ENCODE measurements around the gene CYP2W1. TPM values are rescaled to one million over a fixed set of nuclear protein-coding genes. Genes with fewer than 3 reads are reported as not detected.

CYP2W1 gene
- total RNA-seq, 1 donor from 2014 or later: 2.0 TPM

DNA sequence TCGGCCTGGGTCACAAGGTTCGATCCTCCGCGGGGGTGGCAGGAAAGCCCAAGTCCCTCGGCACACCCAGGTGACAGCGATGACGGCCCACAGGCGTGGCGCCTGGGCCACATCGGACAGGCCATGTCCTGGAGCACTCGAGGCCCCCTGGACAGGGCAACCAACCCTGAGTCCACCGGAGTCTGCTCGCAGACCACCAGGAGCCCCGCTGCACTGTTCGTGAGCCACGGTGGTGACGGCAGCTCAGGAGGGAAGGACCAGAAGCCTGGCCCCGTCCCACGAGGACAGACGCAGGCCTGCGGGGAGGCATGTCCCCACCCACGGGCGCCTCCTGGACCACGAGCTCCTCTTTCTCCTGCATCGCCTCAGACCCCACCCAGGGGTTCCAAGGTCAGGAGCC is 39.0 kb downstream of the CYP2W1 start:
- peaks cover 19% of the 10 kb centered on the region for H3K4me1 ChIP-seq
- no peaks in the 10 kb centered on the region for H3K9me3 ChIP-seq
- H3K4me3 ChIP-seq: no peak overlapping the region
- H3K36me3 ChIP-seq: peaks cover 0 to 4% of the 10 kb centered on the region in 2 donors
- no peak for TF ChIP-seq POLR2A (IDR thresholded peaks at IDR 0.05)
- no peak for TF ChIP-seq POLR2AphosphoS5 (IDR thresholded peaks at IDR 0.05; ENCODE audit: insufficient read depth in 1 of 2, low read depth in 1 of 2)
- TF ChIP-seq, protein P1, sequence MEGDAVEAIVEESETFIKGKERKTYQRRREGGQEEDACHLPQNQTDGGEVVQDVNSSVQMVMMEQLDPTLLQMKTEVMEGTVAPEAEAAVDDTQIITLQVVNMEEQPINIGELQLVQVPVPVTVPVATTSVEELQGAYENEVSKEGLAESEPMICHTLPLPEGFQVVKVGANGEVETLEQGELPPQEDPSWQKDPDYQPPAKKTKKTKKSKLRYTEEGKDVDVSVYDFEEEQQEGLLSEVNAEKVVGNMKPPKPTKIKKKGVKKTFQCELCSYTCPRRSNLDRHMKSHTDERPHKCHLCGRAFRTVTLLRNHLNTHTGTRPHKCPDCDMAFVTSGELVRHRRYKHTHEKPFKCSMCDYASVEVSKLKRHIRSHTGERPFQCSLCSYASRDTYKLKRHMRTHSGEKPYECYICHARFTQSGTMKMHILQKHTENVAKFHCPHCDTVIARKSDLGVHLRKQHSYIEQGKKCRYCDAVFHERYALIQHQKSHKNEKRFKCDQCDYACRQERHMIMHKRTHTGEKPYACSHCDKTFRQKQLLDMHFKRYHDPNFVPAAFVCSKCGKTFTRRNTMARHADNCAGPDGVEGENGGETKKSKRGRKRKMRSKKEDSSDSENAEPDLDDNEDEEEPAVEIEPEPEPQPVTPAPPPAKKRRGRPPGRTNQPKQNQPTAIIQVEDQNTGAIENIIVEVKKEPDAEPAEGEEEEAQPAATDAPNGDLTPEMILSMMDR (IDR thresholded peaks at IDR 0.05): no peak
- intact Hi-C loops (cut with DNase I): loop anchor here (10.0 kb wide), 1 partner anchor 1693 kb away; no protein-coding TSS in a partner anchor
- no peaks in the 10 kb centered on the region for H3K27me3 ChIP-seq
- no peak for DNase-seq (ENCODE audit: extremely low spot score in 2 of 2)
- no peak overlapping the region for H3K27ac ChIP-seq

DNA sequence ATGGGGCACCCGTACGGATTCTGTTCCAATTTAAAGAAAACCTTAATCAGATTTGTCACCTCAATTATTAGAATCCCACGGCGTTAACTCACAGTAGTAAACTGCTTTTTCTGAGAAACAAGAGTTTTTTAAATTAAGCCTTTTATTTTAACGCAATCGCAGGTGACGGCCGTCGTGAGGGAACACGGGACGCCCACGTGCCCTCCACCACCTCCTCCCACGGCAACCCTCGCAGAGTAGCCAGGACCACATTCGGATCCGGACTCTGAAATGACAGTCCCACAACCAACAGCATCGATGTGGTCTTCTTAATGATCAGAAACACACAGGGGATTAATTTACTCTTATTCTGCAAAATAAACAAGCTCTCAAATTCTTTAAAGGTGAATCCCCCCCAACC is 39.4 kb downstream of the CYP2W1 start:
- DNase-seq (ENCODE audit: extremely low spot score in 2 of 2): no peak
- Histone ChIP-seq H3K9me3 (no peaks in the 10 kb centered on the region), H3K4me1 (peaks cover 23% of the 10 kb centered on the region), H3K4me3 (no peak overlapping the region), H3K36me3 (peaks cover 0 to 4% of the 10 kb centered on the region in 2 donors), H3K27ac (no peak overlapping the region), H3K27me3 (no peaks in the 10 kb centered on the region)
- intact Hi-C loops (cut with DNase I): loop anchor here (10.0 kb wide), 1 partner anchor 1692 kb away; no protein-coding TSS in a partner anchor
- TF ChIP-seq POLR2A (IDR thresholded peaks at IDR 0.05) (no peak), POLR2AphosphoS5 (IDR thresholded peaks at IDR 0.05; ENCODE audit: insufficient read depth in 1 of 2, low read depth in 1 of 2) (no peak)
- TF ChIP-seq, protein P1 (IDR thresholded peaks at IDR 0.05): no peak

DNA sequence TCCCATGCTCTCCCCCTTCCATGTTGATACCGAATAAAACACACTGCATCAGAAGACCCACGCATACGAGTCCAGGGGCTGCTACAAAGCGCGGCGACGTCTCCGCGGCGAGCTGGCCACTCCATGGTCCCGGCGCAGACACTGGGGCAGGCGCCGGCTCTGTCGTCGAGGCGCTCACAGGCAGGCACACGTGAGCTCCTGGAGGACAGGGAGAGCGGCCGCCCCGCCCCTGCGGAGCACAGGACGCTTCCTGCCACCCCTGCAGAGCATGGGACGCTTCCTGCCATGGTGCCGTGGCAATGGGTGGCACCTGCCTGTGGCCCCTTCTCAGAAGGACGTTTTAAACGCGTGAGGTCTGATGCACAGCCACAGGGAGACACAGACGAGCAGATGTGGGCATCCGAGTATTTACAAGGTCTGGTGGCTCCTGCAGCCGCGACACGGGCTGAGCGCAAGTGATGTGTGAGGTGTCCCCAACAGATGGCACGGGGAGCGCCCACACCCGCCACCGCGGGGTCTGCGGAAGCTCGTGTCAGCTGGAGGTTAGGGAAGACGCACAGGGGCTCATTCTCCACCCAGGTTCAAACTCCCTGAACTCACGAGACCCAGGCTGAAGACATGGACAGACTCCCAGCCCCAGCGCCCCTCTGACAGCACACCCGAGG is 40.0 kb downstream of the CYP2W1 start:
- Histone ChIP-seq H3K9me3 (no peaks in the 10 kb centered on the region), H3K27me3 (no peaks in the 10 kb centered on the region), H3K27ac (no peak overlapping the region), H3K36me3 (peaks cover 0 to 4% of the 10 kb centered on the region in 2 donors), H3K4me3 (no peak overlapping the region), H3K4me1 (peaks cover 27% of the 10 kb centered on the region)
- DNase-seq (ENCODE audit: extremely low spot score in 2 of 2): no peak
- intact Hi-C loops (cut with DNase I): loop anchor here (10.0 kb wide), 1 partner anchor 1692 kb away; no protein-coding TSS in a partner anchor
- TF ChIP-seq, protein P1 (IDR thresholded peaks at IDR 0.05): no peak
- TF ChIP-seq POLR2AphosphoS5 (IDR thresholded peaks at IDR 0.05; ENCODE audit: insufficient read depth in 1 of 2, low read depth in 1 of 2) (no peak), POLR2A (IDR thresholded peaks at IDR 0.05) (no peak)

DNA sequence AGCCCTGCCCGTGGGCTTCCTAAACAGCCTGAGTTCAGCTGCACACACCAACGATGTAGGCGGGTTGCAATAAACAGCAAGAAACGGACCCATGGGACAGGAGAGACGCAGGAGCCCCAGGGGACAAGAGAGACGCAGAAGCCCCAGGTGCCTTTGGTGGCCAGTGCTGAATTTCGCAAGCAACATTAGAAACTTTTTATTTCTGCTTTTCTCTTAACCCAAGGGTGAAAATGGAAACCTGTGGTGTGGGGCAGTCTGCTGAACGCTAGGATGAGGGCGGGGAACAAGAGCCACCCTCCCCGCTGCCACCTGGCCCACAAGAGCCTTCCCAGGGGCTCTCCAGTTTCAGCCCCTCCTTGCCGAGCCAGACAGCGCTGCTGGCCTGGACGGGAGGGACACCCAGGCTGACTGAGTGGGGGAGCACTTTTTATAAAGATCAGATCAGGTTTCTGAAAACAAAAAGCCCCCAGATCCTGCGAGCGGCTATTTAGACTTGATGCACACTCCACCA is 41.4 kb downstream of the CYP2W1 start:
- Histone ChIP-seq H3K36me3 (peaks cover 0 to 4% of the 10 kb centered on the region in 2 donors), H3K4me3 (no peak overlapping the region), H3K9me3 (no peaks in the 10 kb centered on the region), H3K4me1 (peaks cover 37% of the 10 kb centered on the region), H3K27me3 (no peaks in the 10 kb centered on the region), H3K27ac (no peak overlapping the region)
- intact Hi-C loops (cut with DNase I): loop anchor here (10.0 kb wide), 1 partner anchor 1690 kb away; no protein-coding TSS in a partner anchor
- DNase-seq (ENCODE audit: extremely low spot score in 2 of 2): no peak
- no peak for TF ChIP-seq POLR2AphosphoS5 (IDR thresholded peaks at IDR 0.05; ENCODE audit: insufficient read depth in 1 of 2, low read depth in 1 of 2)
- TF ChIP-seq, protein P1 (IDR thresholded peaks at IDR 0.05): no peak

All from vagina (tissue), 2 donors.